ENCODE data around the gene PEAR1.

- TF ChIP-seq CTCF (IDR thresholded peaks at IDR 0.05; ENCODE audit: insufficient read depth, low read length, poor library complexity, severe bottlenecking) (no peak), EZH2phosphoT487 (conservative IDR thresholded peaks at IDR 0.05; ENCODE audit: low read length) (no peak)
Observed at GRCh38 chr1:156868341-156868740, 25.2 kb upstream of the PEAR1 start.

Measured in SU-DHL-6 (cell line).